Uterus (tissue), 2 donors: ENCODE measurements around the gene IL20RB.

Source experiments
- POLR2A ChIP-seq, 2 donors: fragments of 450-650 bp; IDR thresholded peaks; one replicate each; pipeline ENCODE4 v1.6.1; 2016; ENCODE audit warnings: antibody characterized with exemption in 2 of 2, mild to moderate bottlenecking in 1 of 2, moderate library complexity in 1 of 2
- TF ChIP-seq, protein P1 (sequence below), 4 experiments: fragments of 200-600 bp in 2 of 4; fragments of 450-650 bp in 2 of 4; sonication (generic) in 2 of 4; IDR thresholded peaks; one replicate each; pipeline ENCODE4 v1.5.1; 2016 to 2019; ENCODE audit warnings: antibody characterized with exemption in 4 of 4, mild to moderate bottlenecking in 2 of 4, moderate library complexity in 1 of 4

- TF ChIP-seq, protein P1, sequence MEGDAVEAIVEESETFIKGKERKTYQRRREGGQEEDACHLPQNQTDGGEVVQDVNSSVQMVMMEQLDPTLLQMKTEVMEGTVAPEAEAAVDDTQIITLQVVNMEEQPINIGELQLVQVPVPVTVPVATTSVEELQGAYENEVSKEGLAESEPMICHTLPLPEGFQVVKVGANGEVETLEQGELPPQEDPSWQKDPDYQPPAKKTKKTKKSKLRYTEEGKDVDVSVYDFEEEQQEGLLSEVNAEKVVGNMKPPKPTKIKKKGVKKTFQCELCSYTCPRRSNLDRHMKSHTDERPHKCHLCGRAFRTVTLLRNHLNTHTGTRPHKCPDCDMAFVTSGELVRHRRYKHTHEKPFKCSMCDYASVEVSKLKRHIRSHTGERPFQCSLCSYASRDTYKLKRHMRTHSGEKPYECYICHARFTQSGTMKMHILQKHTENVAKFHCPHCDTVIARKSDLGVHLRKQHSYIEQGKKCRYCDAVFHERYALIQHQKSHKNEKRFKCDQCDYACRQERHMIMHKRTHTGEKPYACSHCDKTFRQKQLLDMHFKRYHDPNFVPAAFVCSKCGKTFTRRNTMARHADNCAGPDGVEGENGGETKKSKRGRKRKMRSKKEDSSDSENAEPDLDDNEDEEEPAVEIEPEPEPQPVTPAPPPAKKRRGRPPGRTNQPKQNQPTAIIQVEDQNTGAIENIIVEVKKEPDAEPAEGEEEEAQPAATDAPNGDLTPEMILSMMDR (IDR thresholded peaks at IDR 0.05) = no peak
- no peak for TF ChIP-seq POLR2A (IDR thresholded peaks at IDR 0.05)
Measured at GRCh38 chr3:136954980-136955780, 2.6 kb upstream of the IL20RB start.
